Vagina (tissue), 2 donors: ENCODE data around the gene GANAB. TPM values are rescaled to one million over a fixed set of nuclear protein-coding genes. Genes with fewer than 3 reads are reported as not detected.
"Not testable (repeated sequence)": the region's sequence is repeated elsewhere in the genome, so short reads cannot be mapped to it uniquely, and the experiment has no call there.

ENCODE experiments used
- DNase-seq, 2 donors: peaks; one replicate each; pipeline ENCODE4 v3.0.0-alpha.2; 2017; ENCODE audit errors: extremely low spot score in 2 of 2
- H3K27ac ChIP-seq: fragments of 200-600 bp; sonication (generic); one replicate; pipeline ENCODE4 v1.5.1; 2019
- H3K27me3 ChIP-seq: fragments of 200-600 bp; sonication (generic); one replicate; pipeline ENCODE4 v1.5.1; 2019
- H3K36me3 ChIP-seq, 2 donors: fragments of 200-600 bp; sonication (generic); one replicate each; pipeline ENCODE4 v1.5.1; 2017 to 2019
- H3K4me1 ChIP-seq: fragments of 200-600 bp; sonication (generic); one replicate; pipeline ENCODE4 v1.5.1; 2019
- H3K4me3 ChIP-seq, 2 donors: fragments of 200-600 bp; sonication (generic); 1 replicate in 1 of 2; 2 replicates in 1 of 2; pipeline ENCODE4 v1.5.1; 2016 to 2019
- H3K9me3 ChIP-seq: fragments of 200-600 bp; sonication (generic); one replicate; pipeline ENCODE4 v1.5.1; 2019
- CTCF ChIP-seq, 3 experiments: fragments of 450-650 bp in 2 of 3; fragments of 200-600 bp in 1 of 3; sonication (generic) in 1 of 3; IDR thresholded peaks; one replicate each; pipeline ENCODE4 v1.5.1; 2017 to 2019; ENCODE audit warnings: antibody characterized with exemption in 3 of 3, mild to moderate bottlenecking in 2 of 3, moderate library complexity in 2 of 3
- POLR2A ChIP-seq, 2 donors: fragments of 450-650 bp; IDR thresholded peaks; one replicate each; pipeline ENCODE4 v1.6.1; 2017; ENCODE audit warnings: antibody characterized with exemption in 2 of 2, mild to moderate bottlenecking in 2 of 2, moderate library complexity in 2 of 2
- POLR2AphosphoS5 ChIP-seq, 2 donors: sonication (generic); formaldehyde crosslinking; IDR thresholded peaks; one replicate each; pipeline ENCODE4 v1.9.0; 2017; ENCODE audit warnings: antibody characterized with exemption in 2 of 2, mild to moderate bottlenecking in 2 of 2, low read depth in 1 of 2; ENCODE audit not compliant: insufficient read depth in 1 of 2
- intact Hi-C: fragments of 100-400 bp; cut with DNase I; formaldehyde crosslinking; loops from one replicate; pipeline ENCODE4 v1.15.1; 2023
- total RNA-seq: library from RNA; depleted of rRNA; stranded (reverse); fragments of >200 nt; gene quantifications from one replicate; pipeline ENCODE4 v1.2.3, GENCODE V29; 2016

Gene GANAB
- total RNA-seq, 1 donor from 2014 or later = 129 TPM

- H3K27me3 ChIP-seq = no peaks in the 10 kb centered on the region
- intact Hi-C loops = no loop called here
- peaks cover 18% of the 10 kb centered on the region for H3K4me1 ChIP-seq
- DNase-seq = no peak
- no peaks in the 10 kb centered on the region for H3K9me3 ChIP-seq
- H3K27ac ChIP-seq = peak overlapping the region; percentile 82
- H3K36me3 ChIP-seq = peaks cover 0 to 22% of the 10 kb centered on the region in 2 donors
- peak overlapping the region; percentile 72 to 74 for H3K4me3 ChIP-seq
- TF ChIP-seq POLR2AphosphoS5 (IDR thresholded peaks at IDR 0.05; ENCODE audit: insufficient read depth in 1 of 2, low read depth in 1 of 2) (no peak), CTCF (IDR thresholded peaks at IDR 0.05) (no peak), POLR2A (IDR thresholded peaks at IDR 0.05) (no peak)
Observed at GRCh38 chr11:62621027-62621566, 25.3 kb downstream of the GANAB start.

GRCh38 chr11:62616957-62617356, 29.5 kb downstream of the GANAB start:
- intact Hi-C loops = loop anchor here (10.0 kb wide), 1 partner anchor 1712 kb away; the partner anchor contains the start of gene PRPF19
- H3K36me3 ChIP-seq = peaks cover 0 to 20% of the 10 kb centered on the region in 2 donors
- H3K27ac ChIP-seq, H3K27me3 ChIP-seq, DNase-seq, H3K9me3 ChIP-seq, H3K4me3 ChIP-seq: not testable (repeated sequence)
- H3K4me1 ChIP-seq = peaks cover 37% of the 10 kb centered on the region

GRCh38 chr11:62615521-62615920, 30.9 kb downstream of the GANAB start:
- no peak overlapping the region for H3K4me3 ChIP-seq
- peaks cover 40% of the 10 kb centered on the region for H3K4me1 ChIP-seq
- intact Hi-C loops = loop anchor here (10.0 kb wide), 1 partner anchor 1711 kb away; the partner anchor contains the start of gene PRPF19
- no peak for TF ChIP-seq POLR2A (IDR thresholded peaks at IDR 0.05)
- TF ChIP-seq POLR2AphosphoS5 (IDR thresholded peaks at IDR 0.05; ENCODE audit: insufficient read depth in 1 of 2, low read depth in 1 of 2) = no peak
- TF ChIP-seq CTCF (IDR thresholded peaks at IDR 0.05) = no peak
- DNase-seq = no peak
- H3K27ac ChIP-seq = no peak overlapping the region
- H3K27me3 ChIP-seq = no peaks in the 10 kb centered on the region
- H3K9me3 ChIP-seq = no peaks in the 10 kb centered on the region
- peaks cover 0 to 20% of the 10 kb centered on the region in 2 donors for H3K36me3 ChIP-seq

- no peak overlapping the region for H3K4me3 ChIP-seq
- intact Hi-C loops = loop anchor here (10.0 kb wide), 1 partner anchor 1709 kb away; the partner anchor contains the start of gene PRPF19
- H3K4me1 ChIP-seq = peaks cover 42% of the 10 kb centered on the region
- no peaks in the 10 kb centered on the region for H3K9me3 ChIP-seq
- peaks cover 0 to 31% of the 10 kb centered on the region in 2 donors for H3K36me3 ChIP-seq
- TF ChIP-seq CTCF (IDR thresholded peaks at IDR 0.05) (no peak), POLR2AphosphoS5 (IDR thresholded peaks at IDR 0.05; ENCODE audit: insufficient read depth in 1 of 2, low read depth in 1 of 2) (no peak)
- no peak for DNase-seq
- no peaks in the 10 kb centered on the region for H3K27me3 ChIP-seq
- peak overlapping the region; percentile 92 for H3K27ac ChIP-seq
Observed at GRCh38 chr11:62614275-62614674, 32.1 kb downstream of the GANAB start.

GRCh38 chr11:62613291-62613778, 33.1 kb downstream of the GANAB start:
- no peak for DNase-seq
- H3K36me3 ChIP-seq = peaks cover 0 to 33% of the 10 kb centered on the region in 2 donors
- H3K9me3 ChIP-seq = no peaks in the 10 kb centered on the region
- intact Hi-C loops = loop anchor here (10.0 kb wide), 1 partner anchor 1709 kb away; the partner anchor contains the start of gene PRPF19
- H3K4me1 ChIP-seq = peaks cover 42% of the 10 kb centered on the region
- TF ChIP-seq CTCF (IDR thresholded peaks at IDR 0.05) (no peak), POLR2AphosphoS5 (IDR thresholded peaks at IDR 0.05; ENCODE audit: insufficient read depth in 1 of 2, low read depth in 1 of 2) (no peak), POLR2A (IDR thresholded peaks at IDR 0.05) (no peak)
- no peaks in the 10 kb centered on the region for H3K27me3 ChIP-seq
- peak overlapping the region; percentile 83 to 96 for H3K4me3 ChIP-seq
- H3K27ac ChIP-seq = peak overlapping the region; percentile 92
